ENCODE results near the gene TBC1D3I. TPM values are rescaled to one million over a fixed set of nuclear protein-coding genes. Genes with fewer than 3 reads are reported as not detected.

The TBC1D3I gene
- total RNA-seq, 2 donors from 2014 or later: 0.57 to 0.67 TPM

Other genes starting within 250 kb of the TBC1D3I start
- gene CCL23, start 246.6 kb downstream of the TBC1D3I start, total RNA-seq: not detected
- gene CCL18, start 200.3 kb downstream of the TBC1D3I start, total RNA-seq: not detected
- gene CCL3, start 174.4 kb downstream of the TBC1D3I start, total RNA-seq: 1 to 10 TPM; 5.8 to 8.8 TPM
- gene CCL4, start 160.7 kb downstream of the TBC1D3I start, total RNA-seq: 1 to 10 TPM; 2.2 to 2.4 TPM
- 1 to 10 TPM; 3.5 to 3.6 TPM for gene TBC1D3B, start 87.9 kb downstream of the TBC1D3I start, total RNA-seq
- gene CCL3L1, start 67.8 kb downstream of the TBC1D3I start, total RNA-seq: 1 to 10 TPM; 4.7 to 5.3 TPM
- gene CCL4L2, start 53.5 kb downstream of the TBC1D3I start, total RNA-seq: 1 to 10 TPM in 1 of 2 donors, under 1 TPM in 1; 0.62 to 1.6 TPM
- gene TBC1D3G, start 59.3 kb upstream of the TBC1D3I start, total RNA-seq: under 1 TPM in 1 of 2 donors, not detected in 1; 0.75 TPM
- not detected for gene TBC1D3H, start 123.9 kb upstream of the TBC1D3I start, total RNA-seq
- 10 to 100 TPM; 43.0 to 44.7 TPM for gene ZNHIT3, start 222.1 kb upstream of the TBC1D3I start, total RNA-seq

Measured in T-helper 17 cell (primary cell).